Activated CD8-positive, alpha-beta memory T cell treated with anti-CD3 and anti-CD28 coated beads for 4 hours (primary cell): ENCODE data around the gene SNED1.

Source experiments
- DNase-seq, 2 donors: peaks; one replicate each; pipeline ENCODE4 v3.0.0-alpha.2; 2020; ENCODE audit warnings: low read depth in 2 of 2

The SNED1 gene

GRCh38 chr2:241067501-241068135, 69.2 kb downstream of the SNED1 start:
- no peak for DNase-seq

DNA sequence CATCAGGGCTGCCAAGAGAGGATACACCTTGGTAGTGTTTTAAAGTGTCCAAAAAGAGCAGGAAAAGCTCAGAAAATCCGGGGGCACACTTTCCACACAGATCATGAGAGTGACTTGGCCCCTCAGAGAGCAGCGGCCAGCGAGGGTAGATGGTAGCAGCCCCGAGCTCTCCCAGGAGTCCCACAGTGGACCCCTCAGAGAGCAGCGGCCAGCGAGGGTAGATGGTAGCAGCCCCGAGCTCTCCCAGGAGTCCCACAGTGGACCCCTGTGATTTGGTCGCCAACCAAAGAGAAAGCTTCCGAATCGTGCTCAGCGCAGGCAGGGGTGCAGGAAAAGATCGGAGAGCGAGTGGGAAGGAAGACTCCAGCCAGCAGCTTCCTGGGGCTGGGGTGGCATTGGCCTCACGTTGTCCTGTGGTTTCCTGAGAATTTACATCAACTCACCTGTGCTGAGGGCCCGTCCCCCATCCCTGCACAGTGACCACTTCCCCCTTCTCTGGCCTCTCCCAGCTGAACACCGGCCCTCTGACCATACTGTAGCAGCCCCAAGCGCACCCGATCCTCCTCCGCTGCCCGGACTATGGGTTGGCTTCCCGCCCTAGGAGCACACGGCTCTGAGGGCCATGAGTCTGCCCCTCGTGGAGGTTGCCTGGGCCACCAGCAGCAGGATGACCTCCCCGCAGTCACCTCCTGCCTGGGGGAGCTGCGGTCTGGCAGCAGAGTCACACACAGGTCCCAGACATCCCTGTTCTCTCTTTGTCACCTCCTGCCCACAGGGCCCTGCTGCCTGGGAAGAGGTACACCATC, 69.9 kb downstream of the SNED1 start:
- DNase-seq, result no peak

GRCh38 chr2:241068942-241069810, 70.8 kb downstream of the SNED1 start:
- no peak for DNase-seq

GRCh38 chr2:241069821-241070281, 71.4 kb downstream of the SNED1 start:
- no peak for DNase-seq

DNA sequence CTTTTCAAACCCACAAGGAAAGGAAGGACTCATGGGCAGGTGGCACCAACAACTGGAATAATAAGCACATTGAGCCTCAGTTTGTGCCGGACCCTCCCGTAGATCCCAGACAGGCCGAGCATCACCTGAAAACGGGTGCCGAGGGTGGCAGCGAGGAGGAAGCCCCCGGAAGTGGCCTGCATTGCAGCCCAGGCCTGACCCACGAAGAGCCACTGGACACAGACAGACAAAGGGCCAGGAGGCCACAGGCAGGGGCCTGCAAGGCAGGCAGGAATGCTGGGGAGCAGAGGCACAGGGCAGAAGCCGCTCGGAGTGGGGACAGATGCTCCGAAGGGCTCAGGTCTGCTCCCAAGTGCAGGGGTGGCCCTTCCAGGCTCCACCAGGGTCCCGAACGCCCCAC, 71.9 kb downstream of the SNED1 start:
- DNase-seq, result no peak

- DNase-seq, result no peak
Measured at GRCh38 chr2:241070811-241071676, 72.6 kb downstream of the SNED1 start.

GRCh38 chr2:241071677-241072111, 73.3 kb downstream of the SNED1 start:
- DNase-seq, result no peak

DNA sequence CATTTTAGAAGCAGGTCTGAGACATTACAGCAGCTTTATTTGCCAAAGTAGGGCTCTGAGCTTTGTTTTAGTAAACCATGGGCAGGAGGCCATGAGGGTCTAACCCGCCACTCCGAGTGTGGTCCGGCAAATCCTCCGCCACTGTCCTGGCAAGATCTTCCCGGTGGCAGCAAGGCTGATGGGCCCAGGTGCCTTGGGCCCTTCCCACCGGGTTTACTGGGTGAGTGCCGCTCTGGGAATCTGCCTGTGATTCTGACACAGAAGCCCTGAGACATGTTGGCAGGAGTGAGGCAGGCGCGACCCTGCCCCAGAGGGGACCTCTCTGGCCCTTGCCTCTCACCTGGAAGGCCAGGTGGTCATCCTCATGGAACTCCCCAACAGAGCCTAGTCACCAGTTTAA, 73.7 kb downstream of the SNED1 start:
- no peak for DNase-seq

- no peak for DNase-seq
Measured at GRCh38 chr2:241072553-241073165, 74.2 kb downstream of the SNED1 start.

- no peak for DNase-seq
Measured at GRCh38 chr2:241073166-241074064, 75.0 kb downstream of the SNED1 start.

- DNase-seq, result no peak
Measured at GRCh38 chr2:241074065-241074818, 75.8 kb downstream of the SNED1 start.

GRCh38 chr2:241074901-241075540, 76.6 kb downstream of the SNED1 start:
- DNase-seq, result no peak

DNA sequence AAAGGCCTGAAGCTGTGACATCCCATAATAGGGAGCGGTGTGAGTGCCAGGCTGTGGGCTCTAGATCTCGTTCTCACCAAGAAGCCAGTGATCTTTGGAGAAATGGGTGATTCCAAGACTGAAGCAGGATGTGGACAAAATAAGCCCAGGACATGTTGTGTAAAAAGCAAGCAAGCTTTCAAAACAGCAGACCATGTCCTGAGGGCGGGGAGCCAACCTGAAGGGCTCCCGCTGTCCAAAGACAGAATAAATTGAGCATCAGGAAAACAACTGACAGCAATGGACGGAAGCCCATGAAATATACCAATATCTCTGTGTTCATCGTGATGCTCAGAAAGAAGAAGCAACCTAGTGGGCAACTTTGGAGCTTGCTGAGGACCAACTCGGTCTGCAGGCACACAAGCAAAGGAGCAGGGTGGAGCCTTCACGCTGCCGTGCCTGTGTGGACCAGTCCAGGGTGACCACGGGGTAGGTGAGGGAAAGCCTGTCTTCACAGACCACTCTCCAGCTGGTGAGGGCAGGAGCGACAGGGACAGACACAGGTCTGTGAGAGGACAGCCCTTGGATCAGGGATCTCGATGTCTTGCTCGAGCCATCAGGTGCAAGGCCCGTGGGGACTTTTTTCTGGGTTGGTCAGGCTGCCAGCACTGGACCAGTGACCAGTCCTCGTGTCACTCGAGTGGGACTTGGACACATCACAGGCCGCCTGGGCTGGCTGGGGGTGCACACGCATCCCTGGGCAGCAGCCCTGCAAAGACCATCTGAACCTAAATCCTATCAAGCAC, 82.2 kb downstream of the SNED1 start:
- no peak for DNase-seq

DNA sequence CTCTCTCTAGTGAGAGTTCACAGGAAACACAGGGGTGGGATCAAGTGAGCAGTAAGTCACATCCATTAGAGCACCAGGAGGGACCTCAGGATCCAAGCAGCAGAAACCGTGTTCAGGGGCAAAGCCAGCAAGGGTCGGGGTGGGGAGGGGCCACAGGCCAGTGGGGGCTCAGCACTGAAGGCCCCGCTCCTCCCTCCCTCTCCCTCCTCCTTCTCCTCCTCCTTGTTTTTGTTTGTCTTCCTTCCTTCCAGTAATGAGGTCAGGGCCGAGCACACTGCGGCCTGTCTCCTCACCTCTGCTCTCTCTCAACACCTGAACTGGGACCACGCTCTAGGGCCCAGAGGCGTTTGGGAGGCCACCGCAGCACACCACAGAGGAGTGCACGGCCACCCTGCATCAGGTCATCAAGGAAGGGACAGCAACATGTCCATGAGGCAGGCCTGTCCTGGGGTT, 82.8 kb downstream of the SNED1 start:
- no peak for DNase-seq

DNA sequence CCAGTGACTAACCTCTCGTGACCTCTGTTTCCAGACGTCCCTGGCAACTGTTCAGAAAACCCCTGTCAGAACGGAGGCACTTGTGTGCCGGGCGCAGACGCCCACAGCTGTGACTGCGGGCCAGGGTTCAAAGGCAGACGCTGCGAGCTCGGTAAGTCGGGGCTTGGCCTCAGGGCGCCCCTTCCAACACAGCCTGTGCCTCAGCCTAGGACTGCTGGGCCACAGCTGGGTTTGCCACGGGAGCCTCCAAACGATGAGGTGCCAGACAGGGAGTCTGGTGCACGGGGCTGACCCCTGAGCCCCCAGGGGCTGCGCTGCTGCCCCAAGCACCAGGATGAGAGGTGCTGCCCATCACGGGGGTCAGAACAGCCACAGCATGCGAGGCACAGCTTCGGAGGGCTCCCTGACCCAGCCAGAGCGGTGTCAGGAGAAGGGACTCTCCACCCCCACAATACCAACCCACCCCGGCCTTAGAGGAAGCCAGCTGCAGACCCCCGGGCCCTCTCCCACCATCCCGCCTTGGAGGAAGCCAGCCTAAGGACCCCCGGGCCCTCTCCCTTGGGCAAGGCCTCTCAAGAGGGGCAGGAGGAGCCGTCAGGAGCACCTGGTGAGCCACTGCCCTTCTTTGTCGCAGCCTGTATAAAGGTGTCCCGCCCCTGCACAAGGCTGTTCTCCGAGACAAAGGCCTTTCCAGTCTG, 83.4 kb downstream of the SNED1 start:
- DNase-seq, result no peak

DNA sequence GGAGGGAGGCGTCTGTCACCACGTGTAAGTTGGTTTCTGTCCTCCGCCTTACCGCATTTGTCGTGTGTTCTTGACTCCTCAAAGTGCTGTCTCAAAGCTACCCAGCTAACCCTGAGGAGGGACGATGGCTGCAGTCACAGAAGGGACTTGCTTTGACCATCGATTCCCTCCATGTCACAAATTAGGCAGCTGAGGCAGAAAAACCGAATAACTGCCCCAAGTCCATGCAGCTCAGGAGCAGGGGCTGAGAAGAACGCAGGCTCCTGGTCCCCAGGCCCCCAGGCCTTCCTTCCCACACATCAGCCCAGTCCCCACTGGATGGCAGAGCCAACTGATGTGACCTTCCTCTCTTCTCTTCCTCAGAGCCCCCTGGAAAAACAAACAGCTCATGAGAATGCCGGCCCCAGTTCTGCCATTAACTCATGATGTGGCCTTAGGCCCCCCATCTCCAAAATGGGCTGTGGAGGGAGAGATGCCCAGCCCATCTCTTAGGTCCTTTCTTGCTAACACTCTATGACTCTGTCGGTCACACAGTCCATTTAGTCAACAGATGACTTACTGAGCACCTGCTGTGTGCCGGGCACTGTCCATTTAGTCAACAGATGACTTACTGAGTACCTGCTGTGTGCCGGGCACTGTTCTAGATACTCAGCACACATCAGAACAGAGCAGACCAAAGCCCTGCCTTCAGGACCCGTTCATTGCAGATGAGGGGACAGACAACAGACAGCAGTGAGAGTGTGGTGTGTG, 84.1 kb downstream of the SNED1 start:
- DNase-seq, result no peak
